Measurements from ENCODE around the gene KLK7. TPM values are rescaled to one million over a fixed set of nuclear protein-coding genes. Genes with fewer than 3 reads are reported as not detected.
"Not testable (repeated sequence)": the region's sequence is repeated elsewhere in the genome, so short reads cannot be mapped to it uniquely, and the experiment has no call there.

KLK7 gene
- total RNA-seq, 1 donor from 2014 or later = not detected

- no peak overlapping the region for H3K27ac ChIP-seq (replicated peaks)
- no peak for DNase-seq
- no peak for TF ChIP-seq CTCF (IDR thresholded peaks at IDR 0.05; ENCODE audit: borderline replicate concordance)
- H3K27me3 ChIP-seq (ENCODE audit: low read depth) = peaks cover 69% of the 10 kb centered on the region
- no peaks in the 10 kb centered on the region for H3K4me1 ChIP-seq
- intact Hi-C loops (cut with micrococcal nuclease) = no loop called here
- H3K9me3 ChIP-seq (replicated peaks) = no peaks in the 10 kb centered on the region
- H3K36me3 ChIP-seq = no peaks in the 10 kb centered on the region
- H3K4me3 ChIP-seq = no peak overlapping the region
Measured at GRCh38 chr19:50977626-50978025, 6.1 kb downstream of the KLK7 start.

GRCh38 chr19:50975766-50976165 is 8.0 kb downstream of the KLK7 start:
- TF ChIP-seq CTCF (IDR thresholded peaks at IDR 0.05; ENCODE audit: borderline replicate concordance) = no peak
- H3K4me3 ChIP-seq = no peak overlapping the region
- intact Hi-C loops (cut with micrococcal nuclease) = no loop called here
- H3K4me1 ChIP-seq = no peaks in the 10 kb centered on the region
- no peaks in the 10 kb centered on the region for H3K9me3 ChIP-seq (replicated peaks)
- H3K27ac ChIP-seq (replicated peaks) = no peak overlapping the region
- DNase-seq = no peak
- no peaks in the 10 kb centered on the region for H3K36me3 ChIP-seq
- peaks cover 78% of the 10 kb centered on the region for H3K27me3 ChIP-seq (ENCODE audit: low read depth)

GRCh38 chr19:50974702-50975556 is 8.8 kb downstream of the KLK7 start:
- Histone ChIP-seq H3K4me3 (no peak overlapping the region), H3K4me1 (no peaks in the 10 kb centered on the region), H3K27ac (replicated peaks) (no peak overlapping the region), H3K27me3 (ENCODE audit: low read depth) (peaks cover 81% of the 10 kb centered on the region), H3K36me3 (no peaks in the 10 kb centered on the region), H3K9me3 (replicated peaks) (no peaks in the 10 kb centered on the region)
- intact Hi-C loops (cut with micrococcal nuclease) = no loop called here
- TF ChIP-seq CTCF (IDR thresholded peaks at IDR 0.05; ENCODE audit: borderline replicate concordance) = no peak
- no peak for DNase-seq

- H3K36me3 ChIP-seq = no peaks in the 10 kb centered on the region
- intact Hi-C loops (cut with micrococcal nuclease) = no loop called here
- TF ChIP-seq CTCF (IDR thresholded peaks at IDR 0.05; ENCODE audit: borderline replicate concordance) = no peak
- peaks cover 81% of the 10 kb centered on the region for H3K27me3 ChIP-seq (ENCODE audit: low read depth)
- no peak overlapping the region for H3K4me3 ChIP-seq
- no peak overlapping the region for H3K27ac ChIP-seq (replicated peaks)
- H3K9me3 ChIP-seq (replicated peaks) = no peaks in the 10 kb centered on the region
- H3K4me1 ChIP-seq = no peaks in the 10 kb centered on the region
- no peak for DNase-seq
Measured at GRCh38 chr19:50972795-50973376, 10.8 kb downstream of the KLK7 start.

GRCh38 chr19:50969810-50970209 is 13.9 kb downstream of the KLK7 start:
- intact Hi-C loops (cut with micrococcal nuclease); H3K4me1 ChIP-seq; H3K9me3 ChIP-seq (replicated peaks); H3K27ac ChIP-seq (replicated peaks); DNase-seq; H3K4me3 ChIP-seq; H3K36me3 ChIP-seq: not testable (repeated sequence)
- peaks cover 85% of the 10 kb centered on the region for H3K27me3 ChIP-seq (ENCODE audit: low read depth)

- Histone ChIP-seq H3K4me1 (no peaks in the 10 kb centered on the region), H3K27me3 (ENCODE audit: low read depth) (peaks cover 88% of the 10 kb centered on the region), H3K27ac (replicated peaks) (no peak within 1 kb of the TSS), H3K4me3 (no peak within 1 kb of the TSS), H3K36me3 (no peaks in the 10 kb centered on the region), H3K9me3 (replicated peaks) (no peaks in the 10 kb centered on the region)
- intact Hi-C loops (cut with micrococcal nuclease) = no loop called here
- DNase-seq = no peak
- TF ChIP-seq CTCF (IDR thresholded peaks at IDR 0.05; ENCODE audit: borderline replicate concordance) = no peak
Measured at GRCh38 chr19:50969413-50969760, 14.3 kb downstream of the KLK7 start, which contains the start of gene KLK6. Gene KLK6 (minus strand): TSS chr19:50969591. CDS start chr19:50968104, 1,487 bp downstream.

Data from left ventricle myocardium inferior (tissue), 1 donor.